ENCODE data around the gene PROM2.
A peak's percentile ranks its signal among the peaks of the same experiment; 100 is the strongest.

Gene PROM2

GRCh38 chr2:95306336-95306895, 32.2 kb downstream of the PROM2 start:
- no peak for DNase-seq (ENCODE audit: low read depth)

GRCh38 chr2:95307036-95307435, 32.8 kb downstream of the PROM2 start:
- no peak for DNase-seq (ENCODE audit: low read depth)

GRCh38 chr2:95307878-95308277, 33.6 kb downstream of the PROM2 start:
- no peak for DNase-seq (ENCODE audit: low read depth)

- DNase-seq (ENCODE audit: low read depth) = no peak
Observed at GRCh38 chr2:95308426-95308990, 34.3 kb downstream of the PROM2 start.

GRCh38 chr2:95309599-95309998, 35.4 kb downstream of the PROM2 start:
- DNase-seq (ENCODE audit: low read depth) = no peak

GRCh38 chr2:95310216-95310615, 36.0 kb downstream of the PROM2 start:
- DNase-seq (ENCODE audit: low read depth) = no peak

GRCh38 chr2:95310651-95311050, 36.4 kb downstream of the PROM2 start:
- DNase-seq (ENCODE audit: low read depth) = no peak

GRCh38 chr2:95311815-95312542, 37.7 kb downstream of the PROM2 start:
- no peak for DNase-seq (ENCODE audit: low read depth)

GRCh38 chr2:95312543-95313201, 38.4 kb downstream of the PROM2 start:
- DNase-seq (ENCODE audit: low read depth) = no peak

GRCh38 chr2:95313296-95314131, 39.3 kb downstream of the PROM2 start:
- DNase-seq (ENCODE audit: low read depth) = no peak

- no peak for DNase-seq (ENCODE audit: low read depth)
Observed at GRCh38 chr2:95314598-95314963, 40.3 kb downstream of the PROM2 start.

GRCh38 chr2:95314964-95315611, 40.8 kb downstream of the PROM2 start:
- no peak for DNase-seq (ENCODE audit: low read depth)

- DNase-seq (ENCODE audit: low read depth) = peak; percentile 30
Observed at GRCh38 chr2:95315801-95316411, 41.7 kb downstream of the PROM2 start.

- no peak for DNase-seq (ENCODE audit: low read depth)
Observed at GRCh38 chr2:95316466-95317122, 42.3 kb downstream of the PROM2 start.

GRCh38 chr2:95317123-95317500, 42.9 kb downstream of the PROM2 start:
- no peak for DNase-seq (ENCODE audit: low read depth)

- no peak for DNase-seq (ENCODE audit: low read depth)
Observed at GRCh38 chr2:95317665-95318425, 43.6 kb downstream of the PROM2 start.

- no peak for DNase-seq (ENCODE audit: low read depth)
Observed at GRCh38 chr2:95318431-95319220, 44.4 kb downstream of the PROM2 start.

GRCh38 chr2:95319481-95320343, 45.5 kb downstream of the PROM2 start:
- no peak for DNase-seq (ENCODE audit: low read depth)

Measured in non-pigmented ciliary epithelial cell (primary cell).